SH-SY5Y (cell line): Measurements from ENCODE around the gene ADAMTS3.

Source experiments
- GATA2 ChIP-seq: IDR thresholded peaks from 2 replicates; pipeline ENCODE4 v1.6.1; 2011; ENCODE audit warnings: mild to moderate bottlenecking, low read depth, low read length
- GATA3 ChIP-seq: IDR thresholded peaks from 2 replicates; pipeline ENCODE4 v1.6.1; 2011; ENCODE audit warnings: low read depth, mild to moderate bottlenecking, low read length, moderate library complexity

DNA sequence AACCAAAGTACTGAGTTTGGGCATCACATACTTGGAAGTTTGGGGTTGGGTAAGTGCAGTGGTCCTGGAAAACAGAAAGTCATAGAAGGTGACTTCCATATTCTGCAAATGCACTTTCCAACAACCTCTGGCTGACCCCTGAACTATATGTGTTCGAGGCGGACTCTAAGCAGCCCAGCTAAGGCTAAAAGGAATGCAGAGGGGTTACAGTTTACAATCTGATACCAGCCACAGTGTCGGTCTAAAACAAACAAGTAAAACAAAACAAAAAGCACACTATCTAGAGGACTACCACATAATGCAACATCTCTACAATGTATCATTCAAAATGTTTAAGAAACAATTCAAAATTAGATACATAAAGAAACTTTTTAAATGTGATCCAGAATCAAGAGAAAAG is 185.6 kb downstream of the ADAMTS3 start:
- TF ChIP-seq GATA3 (no peak), GATA2 (no peak)
